ENCODE measurements around the gene ZNF710.
A peak's percentile ranks its signal among the peaks of the same experiment; 100 is the strongest.

The ZNF710 gene

GRCh38 chr15:89993349-89993748 lies 7.8 kb upstream of the ZNF710 start:
- DNase-seq (ENCODE audit: low spot score) (no peak), FAIRE-seq (no peak)

DNA sequence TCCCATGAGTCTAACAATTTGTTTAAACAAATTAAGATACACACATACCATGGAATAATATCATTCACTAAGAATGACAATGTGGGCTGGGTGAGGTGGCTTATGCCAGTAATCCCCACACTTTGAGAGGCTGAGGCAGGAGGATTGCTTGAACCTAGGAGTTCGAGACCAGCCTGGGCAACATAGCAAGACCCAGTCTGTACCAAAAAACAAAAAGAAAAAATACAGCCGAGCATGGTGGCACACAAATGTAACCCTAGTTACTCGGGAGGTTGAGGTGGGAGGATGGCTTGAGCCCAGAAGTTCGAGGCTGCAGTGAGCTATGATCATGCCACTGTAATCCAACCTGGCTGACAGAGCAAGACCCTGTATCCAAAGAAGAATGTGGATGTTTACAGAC lies 4.0 kb upstream of the ZNF710 start:
- FAIRE-seq (no peak), DNase-seq (ENCODE audit: low spot score) (no peak)

- DNase-seq (ENCODE audit: low spot score) (peak; percentile 82), FAIRE-seq (peak; percentile 72)
These were observed 2.9 kb upstream of the ZNF710 start for GRCh38 chr15:89998141-89998661.

GRCh38 chr15:89998923-89999675 lies 2.0 kb upstream of the ZNF710 start:
- FAIRE-seq, result no peak
- no peak for DNase-seq (ENCODE audit: low spot score)

DNA sequence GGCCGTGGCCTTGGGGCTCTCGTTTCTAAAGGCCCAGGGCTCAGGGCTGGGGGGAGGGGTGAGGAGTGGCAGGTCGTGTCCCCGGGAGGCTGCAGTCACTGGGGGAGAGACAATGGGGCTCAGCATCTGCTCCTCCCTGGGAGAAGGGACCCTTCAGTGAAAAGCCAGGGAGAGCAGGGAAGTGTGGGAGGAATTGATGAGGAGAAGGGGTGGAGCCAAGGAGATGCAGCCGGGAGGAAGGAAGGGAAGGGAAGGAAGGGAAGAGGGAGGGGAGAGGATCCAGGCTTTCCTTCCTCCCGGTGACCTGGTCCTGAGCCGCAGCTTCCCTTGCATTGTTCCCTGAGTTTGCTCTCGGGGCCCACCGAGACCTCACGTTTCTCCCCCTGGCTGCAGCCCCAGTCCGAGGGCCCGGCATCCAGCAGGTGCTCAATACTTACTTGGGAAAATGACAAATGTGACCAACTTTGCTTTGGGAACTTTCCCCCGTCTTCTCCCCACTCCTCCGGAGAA lies 1.4 kb upstream of the ZNF710 start:
- DNase-seq (ENCODE audit: low spot score) (no peak), FAIRE-seq (no peak)

GRCh38 chr15:90000186-90001001 lies 730 bp upstream of the ZNF710 start:
- DNase-seq (ENCODE audit: low spot score), result no peak
- FAIRE-seq, result no peak

DNA sequence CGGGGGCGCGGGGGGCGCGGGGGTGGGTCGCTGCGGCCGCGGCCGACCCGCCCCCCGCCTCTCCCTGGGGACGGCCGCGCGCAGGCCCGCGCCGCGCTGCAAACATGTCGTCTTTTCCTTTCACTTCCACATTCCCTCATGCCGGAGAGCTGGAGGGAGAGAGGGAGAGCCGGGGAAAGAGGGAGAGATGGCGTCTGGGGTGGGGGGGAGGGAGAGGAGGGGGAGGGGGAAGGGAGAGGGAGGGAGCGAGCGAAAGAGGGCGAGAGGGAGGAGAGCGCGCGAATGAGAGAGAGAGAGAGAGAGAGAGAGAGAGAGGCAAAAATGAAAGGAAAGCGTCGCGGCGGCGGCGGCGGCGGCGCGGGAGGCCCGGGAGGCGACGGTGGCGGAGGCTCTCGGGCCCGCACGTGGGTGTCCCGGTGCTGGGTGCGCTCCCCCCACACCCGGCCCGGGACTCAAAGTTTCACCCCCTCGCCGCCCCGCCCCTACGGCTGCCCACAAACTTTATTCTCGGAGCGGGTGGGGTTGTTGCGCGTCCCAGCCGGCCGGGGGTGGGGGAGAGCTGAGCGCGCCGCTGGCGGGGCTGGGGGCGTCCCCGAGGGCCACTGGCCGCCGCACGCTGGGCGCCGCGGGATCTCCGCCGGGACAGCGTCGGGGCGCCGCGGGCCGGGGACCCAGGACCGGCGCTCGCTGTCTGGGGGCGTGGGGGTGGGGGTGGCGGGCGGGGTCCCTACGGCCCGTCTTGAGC lies 731 bp downstream of the ZNF710 start:
- FAIRE-seq, result no peak

DNA sequence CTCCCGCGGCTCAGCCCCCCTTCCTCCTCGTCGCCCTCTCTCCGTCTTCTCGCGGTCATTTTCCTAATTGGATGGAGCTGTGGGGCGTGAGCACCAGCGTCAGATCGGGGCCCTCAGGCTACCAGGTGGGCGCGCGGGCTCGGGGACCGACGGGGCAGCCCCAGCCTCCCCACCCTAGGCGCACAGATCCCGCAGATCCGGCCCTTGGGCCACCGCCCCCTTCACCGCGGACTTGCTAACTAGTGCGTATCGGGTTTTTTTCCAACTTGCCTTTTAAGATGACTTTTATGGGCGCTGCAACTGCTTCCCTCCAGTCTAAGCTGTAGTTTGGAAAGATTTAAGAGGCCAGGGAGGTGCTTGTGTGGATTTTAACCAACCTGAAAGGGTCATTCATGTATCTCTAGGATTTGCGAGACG lies 1.3 kb downstream of the ZNF710 start:
- DNase-seq (ENCODE audit: low spot score) (no peak), FAIRE-seq (no peak)

More for the DNA sequence above, 731 bp downstream of the ZNF710 start:
- DNase-seq (ENCODE audit: low spot score), result peak; percentile 8

DNA sequence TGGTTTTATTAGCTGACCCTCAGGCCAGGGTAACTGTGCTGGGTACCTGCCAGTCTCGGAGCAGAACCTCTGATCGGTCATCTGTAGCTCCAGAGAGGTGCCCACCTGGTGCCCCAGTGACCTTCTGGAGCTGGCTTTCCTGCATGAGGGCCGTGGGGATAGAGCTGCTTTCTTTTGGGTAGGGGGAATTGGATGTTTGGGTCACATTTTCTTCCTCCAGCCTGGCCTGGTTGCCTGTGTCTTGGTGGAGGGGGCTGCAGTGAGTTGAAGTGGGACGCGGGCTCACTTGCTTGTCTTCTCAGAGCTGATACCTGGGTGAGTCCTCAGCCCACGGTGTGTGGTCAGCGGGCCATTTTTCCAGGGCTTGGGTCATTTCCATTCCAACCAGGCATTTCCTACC lies 2.6 kb downstream of the ZNF710 start:
- DNase-seq (ENCODE audit: low spot score) (no peak), FAIRE-seq (no peak)

DNA sequence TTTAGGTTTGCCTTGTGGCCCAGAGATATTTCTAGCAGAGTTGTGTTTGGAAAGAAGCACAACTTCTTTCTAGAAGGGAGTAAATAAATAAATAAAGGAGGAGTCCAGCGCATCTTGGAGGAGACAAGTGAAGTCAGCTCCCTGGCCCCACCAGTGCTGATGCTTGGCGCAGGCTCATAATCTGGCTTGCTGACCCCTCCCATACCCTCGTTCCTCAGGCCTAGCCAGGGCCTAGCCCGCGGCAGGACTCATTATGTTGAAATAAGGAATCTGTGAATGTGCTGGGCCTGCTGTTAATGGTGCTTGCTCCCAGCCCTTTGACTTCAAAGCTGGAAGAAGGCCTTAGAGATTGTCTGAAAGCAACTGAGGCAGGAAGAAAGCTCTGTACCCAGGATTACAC lies 3.1 kb downstream of the ZNF710 start:
- FAIRE-seq, result no peak

GRCh38 chr15:90004671-90005070 lies 3.5 kb downstream of the ZNF710 start:
- DNase-seq (ENCODE audit: low spot score) (peak; percentile 70), FAIRE-seq (peak; percentile 67)

More for the DNA sequence above, 3.1 kb downstream of the ZNF710 start:
- no peak for DNase-seq (ENCODE audit: low spot score)

DNA sequence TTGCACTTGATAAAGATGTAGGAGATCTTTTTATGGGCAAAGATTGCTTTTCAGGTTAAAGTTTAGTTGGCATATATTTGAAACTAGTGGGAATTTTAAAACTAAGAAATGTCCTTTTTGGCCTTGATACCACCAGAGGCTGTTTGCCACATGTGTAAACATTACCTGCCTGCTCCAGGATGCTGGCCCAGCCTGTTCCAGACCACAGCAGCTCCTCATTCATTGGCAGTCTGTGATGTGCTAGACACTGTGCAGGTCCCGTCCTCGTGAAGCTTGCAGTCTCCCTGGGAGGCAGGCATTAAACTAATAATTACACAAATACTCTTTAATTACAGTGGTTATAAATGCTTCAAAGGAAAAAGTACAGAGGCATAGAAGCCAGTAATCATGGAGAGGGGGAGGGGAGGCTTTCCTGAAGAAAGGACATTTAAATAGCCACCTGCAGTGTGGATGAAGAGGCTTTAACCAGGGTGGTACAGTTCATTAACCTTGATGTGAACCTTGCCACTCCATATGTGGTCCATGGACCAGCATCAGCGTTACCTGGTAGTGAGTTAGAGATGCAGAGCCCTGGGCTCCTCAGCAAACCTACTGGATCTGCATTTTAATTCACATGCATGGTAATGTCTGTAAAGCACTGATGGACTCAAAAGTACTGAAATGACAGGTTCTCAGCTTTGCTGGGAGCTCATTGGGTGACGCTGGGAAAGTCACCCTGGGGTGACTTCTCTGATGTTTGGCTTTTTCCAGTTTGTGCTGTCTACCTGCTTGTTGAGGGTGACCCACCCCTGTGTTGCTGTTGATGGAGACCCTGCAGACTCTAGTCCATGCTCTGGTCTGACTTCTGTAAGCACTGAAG lies 5.3 kb downstream of the ZNF710 start:
- FAIRE-seq, result no peak

GRCh38 chr15:90007076-90007460 lies 5.9 kb downstream of the ZNF710 start:
- FAIRE-seq, result no peak

More for the DNA sequence above, 5.3 kb downstream of the ZNF710 start:
- no peak for DNase-seq (ENCODE audit: low spot score)

GRCh38 chr15:90008607-90009006 lies 7.5 kb downstream of the ZNF710 start:
- DNase-seq (ENCODE audit: low spot score), result no peak
- no peak for FAIRE-seq

More at GRCh38 chr15:90007076-90007460, 5.9 kb downstream of the ZNF710 start:
- no peak for DNase-seq (ENCODE audit: low spot score)

- DNase-seq (ENCODE audit: low spot score) (no peak), FAIRE-seq (no peak)
These were observed 8.3 kb downstream of the ZNF710 start for GRCh38 chr15:90009301-90010022.

- DNase-seq (ENCODE audit: low spot score) (no peak), FAIRE-seq (no peak)
These were observed 10.6 kb downstream of the ZNF710 start for GRCh38 chr15:90011705-90012104.

- FAIRE-seq, result no peak
- DNase-seq (ENCODE audit: low spot score), result no peak
These were observed 12.4 kb downstream of the ZNF710 start for GRCh38 chr15:90013503-90013937.

DNA sequence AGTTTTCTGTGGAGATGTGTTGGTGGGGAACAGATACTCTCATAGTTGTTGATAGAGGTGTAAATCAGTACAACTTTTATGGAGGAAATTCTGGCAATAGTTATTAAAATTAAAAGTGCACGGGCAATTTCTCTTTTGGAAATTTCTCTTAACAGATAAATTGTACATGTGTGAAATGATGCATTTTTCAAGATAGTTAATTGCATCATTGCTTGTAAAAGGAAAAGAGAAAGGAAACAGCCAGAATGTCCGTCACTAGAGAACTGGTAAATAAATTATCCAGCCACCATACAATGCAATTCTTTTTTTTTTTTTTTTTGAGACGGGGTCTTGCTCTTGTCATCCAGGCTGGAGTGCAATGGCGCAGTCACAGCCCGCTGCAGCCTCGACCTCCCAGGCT lies 14.2 kb downstream of the ZNF710 start:
- DNase-seq (ENCODE audit: low spot score) (no peak), FAIRE-seq (no peak)

GRCh38 chr15:90015749-90016148 lies 14.6 kb downstream of the ZNF710 start:
- no peak for FAIRE-seq
- DNase-seq (ENCODE audit: low spot score), result no peak

GRCh38 chr15:90016721-90017120 lies 15.6 kb downstream of the ZNF710 start:
- no peak for DNase-seq (ENCODE audit: low spot score)
- no peak for FAIRE-seq
